ENCODE data around the gene PKD1. TPM values are rescaled to one million over a fixed set of nuclear protein-coding genes. Genes with fewer than 3 reads are reported as not detected.

Gene PKD1
- total and polyA plus RNA-seq, 2 of the 13 experiments (the other 11 are each of a cell fraction or from before 2014, with no cell fraction given) = 22.1 to 23.0 TPM

GRCh38 chr16:2155977-2156848 lies 20.5 kb upstream of the PKD1 start (continued):
- TF ChIP-seq NONO (IDR thresholded peaks at IDR 0.05) (no peak), NONO (CRISPR knock-in tag; conservative IDR thresholded peaks at IDR 0.05) (0 out of 2 replicates have a peak, but pooled peaks have one; percentile 48), ZNF776 (CRISPR knock-in tag; IDR thresholded peaks at IDR 0.05) (0 out of 2 replicates have a peak, but pooled peaks have one; percentile 47), ZEB1 (IDR thresholded peaks at IDR 0.05; ENCODE audit: insufficient replicate concordance, low read depth) (peak; percentile 30), NR0B2 (CRISPR knock-in tag; IDR thresholded peaks at IDR 0.05) (no peak), ZNF574 (CRISPR knock-in tag; IDR thresholded peaks at IDR 0.05) (0 out of 2 replicates have a peak, but pooled peaks have one; percentile 12), ZNF382 (CRISPR knock-in tag; IDR thresholded peaks at IDR 0.05; ENCODE audit: borderline replicate concordance) (no peak), THYN1 (CRISPR knock-in tag; IDR thresholded peaks at IDR 0.05; ENCODE audit: borderline replicate concordance, low read depth) (no peak), MTF1 (CRISPR knock-in tag; IDR thresholded peaks at IDR 0.05) (no peak), MXD1 (CRISPR knock-in tag; IDR thresholded peaks at IDR 0.05) (peak; percentile 65; the same call in 1 of the 2 replicates), NR2F6 (IDR thresholded peaks at IDR 0.05) (peak; percentile 68), NR2F6 (CRISPR knock-in tag; IDR thresholded peaks at IDR 0.05) (peak; percentile 11; the same call in 1 of the 2 replicates), ZNF891 (CRISPR knock-in tag; IDR thresholded peaks at IDR 0.05) (0 out of 2 replicates have a peak, but pooled peaks have one; percentile 32), ASH2L (IDR thresholded peaks at IDR 0.05; ENCODE audit: insufficient read length, low read depth, low read length) (peak; percentile 26), SKIL (CRISPR knock-in tag; IDR thresholded peaks at IDR 0.05; ENCODE audit: borderline replicate concordance) (0 out of 2 replicates have a peak, but pooled peaks have one; percentile 6), ZSCAN31 (CRISPR knock-in tag; IDR thresholded peaks at IDR 0.05; ENCODE audit: low read depth) (0 out of 2 replicates have a peak, but pooled peaks have one; percentile 7), ZSCAN29 (CRISPR knock-in tag; conservative IDR thresholded peaks at IDR 0.05) (no peak), MEIS1 (CRISPR knock-in tag; IDR thresholded peaks at IDR 0.05; ENCODE audit: borderline replicate concordance) (0 out of 2 replicates have a peak, but pooled peaks have one; percentile 6), CTCF (CRISPR knock-in tag; IDR thresholded peaks at IDR 0.05) (0 out of 2 replicates have a peak, but pooled peaks have one; percentile 7), SIN3A (IDR thresholded peaks at IDR 0.05; ENCODE audit: borderline replicate concordance, low read depth, low read length) (peak; percentile 27; the same call in 1 of the 2 replicates), U2AF2 (IDR thresholded peaks at IDR 0.05; ENCODE audit: low read depth, low read length) (no peak)
